ENCODE results near the gene DISC1.

DNA sequence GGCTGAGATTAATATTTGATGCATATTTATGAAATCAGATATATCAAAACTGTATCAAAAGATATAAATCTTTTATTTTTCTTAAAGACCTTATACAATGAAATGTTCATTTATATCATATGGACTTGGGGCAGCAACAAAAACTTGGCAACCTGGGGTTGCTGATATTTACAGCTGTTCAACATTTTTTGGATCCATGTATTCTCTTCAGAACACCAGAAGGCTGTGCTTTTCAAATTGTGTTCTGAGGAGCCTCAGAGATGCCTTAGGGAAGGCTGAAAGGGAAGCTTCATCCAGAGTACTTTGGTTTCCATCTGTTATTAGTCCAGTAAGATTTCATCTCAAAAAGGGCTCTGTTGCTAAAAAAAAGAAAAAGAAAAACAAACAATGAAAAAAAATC lies 94.8 kb downstream of the DISC1 start:
- TF ChIP-seq ELF4 (IDR thresholded peaks at IDR 0.05) (no peak), BHLHE40 (IDR thresholded peaks at IDR 0.05; ENCODE audit: borderline replicate concordance) (no peak), HDGF (IDR thresholded peaks at IDR 0.05; ENCODE audit: borderline replicate concordance) (no peak)
